SW480 (cell line): ENCODE measurements around the gene RBM34.
"Not testable (repeated sequence)": the region's sequence is repeated elsewhere in the genome, so short reads cannot be mapped to it uniquely, and the experiment has no call there.

Experiments
- DNase-seq: peaks from one replicate; pipeline ENCODE4 v3.0.0-alpha.2; 2016; ENCODE audit warnings: low spot score

Gene RBM34, protein sequence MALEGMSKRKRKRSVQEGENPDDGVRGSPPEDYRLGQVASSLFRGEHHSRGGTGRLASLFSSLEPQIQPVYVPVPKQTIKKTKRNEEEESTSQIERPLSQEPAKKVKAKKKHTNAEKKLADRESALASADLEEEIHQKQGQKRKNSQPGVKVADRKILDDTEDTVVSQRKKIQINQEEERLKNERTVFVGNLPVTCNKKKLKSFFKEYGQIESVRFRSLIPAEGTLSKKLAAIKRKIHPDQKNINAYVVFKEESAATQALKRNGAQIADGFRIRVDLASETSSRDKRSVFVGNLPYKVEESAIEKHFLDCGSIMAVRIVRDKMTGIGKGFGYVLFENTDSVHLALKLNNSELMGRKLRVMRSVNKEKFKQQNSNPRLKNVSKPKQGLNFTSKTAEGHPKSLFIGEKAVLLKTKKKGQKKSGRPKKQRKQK

DNA sequence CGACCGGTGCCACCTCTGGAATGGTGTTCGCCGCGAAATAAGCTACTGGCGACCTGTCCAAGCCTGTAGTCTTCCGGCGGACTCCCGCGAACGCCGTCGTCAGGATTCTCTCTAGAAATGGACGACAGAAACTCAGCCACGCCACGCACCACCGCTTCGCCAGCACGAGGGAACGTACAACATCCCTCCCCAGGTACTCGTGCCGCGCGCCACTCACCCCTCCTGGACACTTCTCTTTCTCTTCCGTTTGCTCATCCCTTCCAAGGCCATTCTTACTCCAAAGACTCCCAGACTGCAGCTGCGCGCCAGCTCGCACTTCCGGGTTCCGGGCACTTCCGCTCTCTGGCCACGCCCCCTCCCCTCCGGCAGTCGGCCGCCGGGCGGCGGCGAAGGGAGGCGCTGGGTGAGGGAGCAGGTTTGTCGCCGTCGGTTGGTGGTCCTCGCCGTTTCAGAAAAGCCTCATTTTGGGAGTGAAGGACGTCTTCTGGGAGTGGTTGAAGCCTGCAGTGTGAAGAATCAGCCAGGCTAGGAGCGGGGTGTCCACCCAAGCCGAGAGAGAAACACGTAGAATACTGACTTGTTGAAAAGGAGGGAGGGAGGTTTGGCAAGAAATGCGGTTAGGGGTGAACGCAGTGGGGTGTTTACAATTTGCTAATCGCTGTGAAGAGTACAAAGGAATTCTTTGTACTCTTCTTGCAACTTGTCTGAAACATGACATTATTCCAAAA, at the start of gene RBM34:
TSS of gene RBM34 (minus strand) at position 294 of the 728 bp plus-strand sequence. CDS start at position 270, 24 bp downstream.
- DNase-seq: peak; percentile 92

DNA sequence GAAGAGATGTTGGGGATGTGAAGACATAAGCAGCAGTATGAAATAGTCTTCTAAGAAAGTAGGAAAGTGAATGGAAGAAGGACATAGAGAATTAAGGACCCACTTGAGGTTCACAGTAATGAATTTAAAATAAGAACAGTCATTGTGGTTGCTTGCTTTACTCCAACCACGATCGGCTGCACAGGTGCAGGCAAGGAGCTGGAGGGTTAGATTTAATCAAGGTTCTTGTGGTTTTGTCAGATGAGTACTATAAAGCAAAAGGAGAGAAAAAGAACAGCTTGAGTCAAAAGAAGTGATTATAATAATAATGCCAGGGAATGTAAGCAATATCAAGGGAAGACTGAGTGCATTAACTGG, 46.1 kb upstream of the RBM34 start:
- no peak for DNase-seq

DNA sequence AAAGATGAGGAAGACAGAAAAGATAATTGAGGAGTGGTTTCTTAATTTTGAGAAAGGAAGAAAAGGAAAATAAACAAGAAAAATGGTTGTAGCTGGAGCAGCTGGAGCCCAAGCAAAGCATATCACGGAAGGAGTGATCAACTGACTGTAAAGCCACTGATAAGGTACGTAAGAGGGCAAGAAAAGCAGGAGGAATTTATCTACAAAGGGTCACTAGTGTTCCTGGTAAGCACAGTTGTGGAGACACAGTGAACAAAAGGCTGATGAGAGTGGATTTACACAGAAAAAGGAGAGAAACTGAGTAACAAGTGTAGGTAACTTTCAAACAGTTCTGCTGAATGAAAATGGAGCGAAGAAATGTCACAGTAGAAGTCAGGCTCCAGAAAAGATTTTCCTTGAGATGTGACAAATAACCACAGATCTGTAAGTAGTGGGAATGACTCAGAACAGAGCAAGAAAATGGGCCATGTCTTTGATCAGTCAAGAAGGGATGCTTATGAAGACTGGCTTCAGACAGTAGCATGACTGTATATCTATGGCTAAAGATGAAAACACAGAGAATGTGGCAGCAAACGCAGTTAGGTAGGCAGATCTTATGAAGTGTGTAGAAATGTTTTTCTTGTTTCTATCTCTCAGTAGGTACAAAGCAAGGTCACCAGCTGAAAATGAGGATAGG, 45.6 kb upstream of the RBM34 start:
- peak; percentile 17 for DNase-seq

DNA sequence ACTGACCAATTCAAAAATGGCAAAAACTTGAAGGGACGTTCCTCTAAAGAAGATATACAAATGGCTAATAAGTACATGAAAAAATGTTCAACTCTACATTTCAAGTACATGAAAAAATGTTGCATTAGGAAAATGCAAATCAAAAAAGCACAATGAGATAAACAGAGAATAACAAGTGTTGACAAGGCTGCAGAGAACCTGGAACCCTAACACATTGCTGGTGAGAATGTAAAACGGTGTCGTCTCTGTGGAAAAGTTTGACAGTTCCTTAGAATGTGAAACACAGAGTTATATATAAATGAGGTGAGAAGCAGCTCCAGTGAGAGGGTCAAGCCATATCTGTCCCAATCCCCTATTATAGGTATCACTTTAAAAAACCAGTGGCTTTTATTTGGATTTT, 44.6 kb upstream of the RBM34 start:
- no peak for DNase-seq

DNA sequence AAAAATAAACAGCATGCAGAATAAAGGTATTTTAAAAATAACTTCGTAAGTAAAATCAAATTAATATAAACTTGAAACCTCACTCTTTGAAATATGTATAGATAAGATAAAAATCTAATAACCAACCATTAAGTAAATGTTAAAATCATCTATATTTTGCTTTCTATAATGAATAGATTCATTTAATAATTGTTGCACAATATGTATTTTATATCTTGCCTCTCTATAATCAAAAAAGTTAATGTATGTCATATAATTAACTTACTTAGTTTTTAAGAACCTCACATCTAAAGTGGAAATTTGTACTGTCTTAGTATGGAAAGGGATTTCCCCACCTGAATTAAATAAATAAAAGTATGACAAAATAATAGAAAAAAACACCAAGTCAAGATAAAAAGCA, 42.4 kb upstream of the RBM34 start:
- DNase-seq: no peak

DNA sequence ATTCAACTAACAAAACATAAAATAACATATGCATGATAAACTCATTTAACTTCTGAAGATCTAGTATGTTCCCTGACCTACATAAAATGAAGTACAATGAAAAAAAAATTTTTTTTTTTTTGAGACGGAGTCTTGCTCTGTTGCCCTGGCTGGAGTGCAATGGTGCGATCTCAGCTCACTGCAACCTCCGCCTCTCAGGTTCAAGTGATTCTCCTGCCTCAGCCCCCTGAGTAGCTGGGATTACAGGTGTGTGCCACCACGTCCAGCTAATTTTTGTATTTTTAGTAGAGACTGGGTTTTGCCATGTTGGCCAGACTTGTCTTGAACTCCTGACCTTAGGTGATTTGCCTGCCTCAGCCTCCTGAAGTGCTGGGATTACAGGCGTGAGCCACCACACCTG, 41.4 kb upstream of the RBM34 start:
- not testable (repeated sequence) for DNase-seq

DNA sequence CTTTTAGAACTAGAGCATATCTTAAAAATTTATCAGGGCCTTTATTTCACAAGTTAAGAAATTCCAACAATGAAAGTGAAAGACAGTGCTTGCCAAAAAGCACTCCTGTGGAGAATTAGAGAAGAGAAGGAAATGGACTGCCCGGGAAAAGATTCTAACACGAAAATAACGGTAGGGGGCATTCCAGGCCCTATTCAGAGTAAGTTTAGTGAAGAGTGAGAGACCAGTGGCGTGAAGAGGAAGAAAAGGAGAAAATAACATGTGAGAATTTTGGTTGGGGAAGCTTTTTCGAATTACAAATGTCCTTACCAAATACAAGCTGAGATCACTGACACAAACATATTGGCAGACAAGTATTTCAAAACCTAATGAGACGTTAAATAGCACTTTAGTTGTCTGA, 38.4 kb upstream of the RBM34 start:
- no peak for DNase-seq

DNA sequence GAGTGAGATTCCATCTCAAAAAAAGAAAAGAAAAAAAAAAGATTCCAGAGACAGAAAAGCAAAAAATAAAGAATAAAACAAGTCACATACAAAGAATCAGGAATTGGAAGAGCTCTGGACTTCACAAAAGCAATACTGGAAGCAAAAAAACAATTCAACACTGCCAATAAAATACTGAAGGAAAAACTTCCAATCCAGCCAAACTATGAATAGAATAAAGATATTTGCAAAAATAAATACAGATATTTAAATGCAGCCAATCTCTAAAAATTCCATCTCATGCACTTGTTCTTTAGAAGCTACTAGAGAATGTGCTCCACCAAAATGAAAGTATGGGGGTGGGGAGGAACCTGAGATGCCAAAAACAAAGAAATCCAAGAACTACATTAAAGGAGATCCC, 29.4 kb upstream of the RBM34 start:
- DNase-seq: no peak

DNA sequence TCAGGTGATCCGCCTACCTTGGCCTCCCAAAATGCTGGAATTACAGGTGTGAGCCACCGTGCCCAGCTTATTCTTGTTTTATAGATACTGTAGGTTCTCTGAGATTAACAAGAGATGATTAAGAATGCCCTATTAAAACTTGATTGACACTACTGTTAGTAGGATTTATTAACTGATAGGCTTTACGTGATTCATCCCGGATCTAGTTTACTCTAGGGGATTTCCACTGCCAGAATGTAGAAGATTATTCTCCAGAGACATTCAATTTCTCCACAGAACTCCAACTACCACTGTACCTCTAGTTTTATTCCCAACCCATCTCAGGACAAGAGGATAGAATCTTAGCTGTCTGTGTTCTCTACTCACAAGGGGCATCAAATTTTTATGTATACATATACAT, 26.3 kb upstream of the RBM34 start:
- no peak for DNase-seq

DNA sequence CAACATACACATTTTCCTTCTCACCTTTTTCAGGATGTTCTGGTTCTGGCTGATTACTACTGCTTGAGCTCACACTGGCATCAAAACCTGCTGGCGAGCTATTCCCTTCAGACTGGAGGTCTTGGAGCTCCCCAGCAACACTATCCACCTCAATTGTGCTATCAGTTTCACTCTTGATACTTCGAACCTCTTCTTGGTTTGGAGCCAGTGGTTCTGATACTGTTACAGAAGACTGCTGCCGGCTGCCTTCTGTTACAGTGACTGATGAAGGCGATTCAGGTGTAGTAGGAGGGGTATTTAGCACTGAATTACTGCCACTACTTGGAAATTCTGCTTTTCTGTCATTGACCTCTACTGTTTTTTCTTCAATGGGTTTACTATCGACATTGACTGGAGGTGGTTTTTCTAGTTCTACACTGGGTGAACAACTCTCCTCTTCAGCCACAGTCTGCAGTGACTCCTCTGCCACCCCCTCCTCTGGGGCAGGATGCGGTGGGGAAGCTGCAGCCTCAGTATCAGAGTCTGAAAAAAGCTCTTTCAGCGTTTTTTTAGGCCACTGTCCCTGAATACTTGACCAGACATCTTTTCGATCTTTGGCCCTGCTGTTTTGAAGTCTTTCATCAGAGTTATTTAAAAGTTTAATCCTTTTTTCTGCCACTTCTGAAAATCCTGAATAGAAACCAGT, 20.7 kb upstream of the RBM34 start:
- DNase-seq: no peak

DNA sequence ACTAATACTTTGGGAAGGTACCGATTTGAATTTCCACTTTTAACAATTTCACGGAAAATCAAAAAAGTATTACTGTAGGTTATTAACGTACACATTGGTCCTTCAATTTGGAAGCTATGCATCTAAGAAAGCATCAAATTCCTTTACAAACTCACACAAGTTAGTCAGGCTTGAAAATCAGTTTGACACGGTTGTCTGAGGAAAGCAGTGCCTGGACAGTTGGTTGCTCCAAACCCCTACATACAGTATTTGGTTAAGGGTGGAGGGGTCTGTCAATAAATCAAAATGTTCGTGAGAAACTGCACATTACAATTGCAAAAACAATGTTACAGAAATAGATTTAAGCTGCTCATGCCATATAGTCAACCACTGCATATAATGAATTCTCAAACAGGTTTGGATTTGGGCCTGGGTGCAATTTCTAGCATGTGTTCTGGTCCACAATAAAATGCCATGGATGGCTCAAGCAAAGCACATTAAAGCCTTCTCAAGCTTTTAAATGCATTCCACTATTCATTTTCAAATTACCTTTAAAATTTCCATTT, 19.9 kb upstream of the RBM34 start:
- no peak for DNase-seq

DNA sequence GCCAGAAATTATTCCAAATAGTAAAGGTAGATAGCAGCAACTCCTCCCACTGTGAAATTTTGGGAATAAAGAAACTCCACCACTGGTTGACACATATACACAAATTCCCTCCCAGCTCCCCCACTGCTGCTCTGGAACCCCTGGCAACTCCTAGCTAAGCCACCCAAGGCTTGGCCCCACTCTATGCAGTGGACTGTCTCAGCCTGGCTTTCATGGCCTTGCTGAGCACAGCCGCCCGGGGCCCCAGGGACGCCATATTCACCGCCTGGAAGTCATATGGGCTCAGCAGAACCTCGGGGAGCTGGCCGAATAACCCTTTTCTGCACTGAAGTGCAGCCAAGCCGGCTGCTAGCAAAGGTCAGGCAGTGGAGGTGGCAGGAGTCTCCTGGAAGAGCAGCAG, 15.4 kb upstream of the RBM34 start:
- DNase-seq: no peak

DNA sequence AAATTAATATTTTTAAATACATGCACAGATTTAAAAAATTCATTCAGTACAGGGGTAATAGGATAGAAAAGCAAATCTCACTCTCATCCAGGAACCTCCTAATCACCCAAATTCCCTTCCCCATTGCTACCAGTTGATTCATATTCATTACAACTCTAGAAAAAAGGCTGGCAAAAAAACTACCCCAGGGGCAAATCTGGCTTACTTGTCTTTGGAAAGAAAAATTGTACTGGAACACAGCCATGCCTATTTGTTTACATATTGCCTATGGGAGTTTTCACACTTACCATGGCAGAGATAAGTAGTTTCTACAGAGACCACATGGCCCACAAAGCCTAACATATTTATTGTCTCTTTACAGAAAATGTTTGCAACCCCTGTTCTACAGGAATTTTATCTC, 8.9 kb upstream of the RBM34 start:
- DNase-seq: no peak

DNA sequence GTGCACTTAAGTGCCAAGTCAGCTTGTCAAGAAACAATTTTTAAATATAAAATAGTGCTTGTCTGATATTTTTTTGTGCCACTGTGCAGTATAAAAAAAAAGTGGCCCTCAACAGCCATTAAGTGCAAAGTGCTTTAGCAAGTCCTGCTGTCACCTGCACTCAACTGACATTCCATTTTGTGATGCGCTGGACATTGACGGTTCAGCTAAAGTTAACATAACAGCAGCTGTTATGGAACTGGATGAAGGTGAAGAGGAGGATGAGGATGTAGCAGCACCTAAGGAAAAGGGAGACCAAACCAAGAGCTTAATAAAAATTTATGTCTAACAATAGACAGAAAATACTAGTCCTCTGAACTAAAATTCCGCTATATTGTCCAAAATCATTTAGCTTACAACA, 7.3 kb upstream of the RBM34 start:
- no peak for DNase-seq

DNA sequence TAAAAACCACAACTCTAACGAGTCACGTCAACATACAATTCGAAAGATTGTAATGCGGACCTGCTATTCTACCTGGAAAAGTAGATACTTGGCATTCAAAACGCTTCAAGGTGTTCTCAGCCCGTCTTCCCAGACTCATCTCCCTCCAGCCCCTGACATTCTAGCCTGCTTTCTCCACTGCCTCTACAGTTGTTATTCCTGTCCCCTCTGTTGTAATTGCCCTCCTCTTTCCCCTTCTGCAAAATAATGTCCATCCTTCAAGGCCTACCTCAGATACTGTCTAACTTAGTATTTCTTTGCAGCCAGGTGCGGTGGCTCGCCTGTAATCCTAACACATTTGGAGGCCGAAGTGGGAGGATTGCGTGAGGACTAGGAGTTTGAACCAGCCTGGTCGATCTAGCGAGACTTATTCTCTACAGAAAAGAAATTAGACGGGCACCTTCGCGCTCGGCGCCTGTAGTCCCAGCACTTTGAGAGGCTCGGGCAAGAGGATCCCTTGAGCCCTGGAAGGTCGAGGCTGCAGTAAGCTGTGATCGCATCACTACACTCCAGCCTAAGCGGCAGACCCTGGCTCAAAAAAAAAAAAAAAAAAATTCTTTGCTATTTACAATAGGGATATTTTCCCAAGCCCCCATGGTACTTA, 756 bp upstream of the RBM34 start:
- DNase-seq: no peak

DNA sequence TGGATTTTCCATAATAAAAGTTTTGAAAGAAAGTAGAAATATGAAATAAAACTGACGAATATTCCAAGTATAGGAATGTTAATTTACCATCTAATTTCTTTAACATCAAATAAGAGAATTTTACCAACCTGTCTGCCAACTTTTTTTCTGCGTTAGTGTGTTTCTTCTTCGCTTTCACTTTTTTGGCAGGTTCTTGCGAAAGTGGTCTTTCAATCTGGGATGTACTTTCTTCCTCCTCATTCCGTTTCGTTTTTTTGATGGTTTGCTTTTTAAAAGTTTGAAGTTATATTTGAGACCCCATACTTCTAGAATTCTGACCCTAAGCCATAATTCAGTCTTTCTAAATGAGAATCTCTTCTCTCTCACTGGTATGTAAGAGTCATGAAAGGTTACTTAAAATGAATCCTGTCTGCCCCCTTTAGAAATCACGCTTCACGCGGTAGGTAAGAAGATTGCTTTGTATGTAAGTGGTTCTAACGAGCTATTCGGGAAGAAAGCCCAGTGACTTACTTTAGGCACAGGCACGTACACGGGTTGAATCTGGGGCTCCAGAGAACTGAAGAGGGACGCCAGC, 580 bp downstream of the RBM34 start:
- DNase-seq: no peak

DNA sequence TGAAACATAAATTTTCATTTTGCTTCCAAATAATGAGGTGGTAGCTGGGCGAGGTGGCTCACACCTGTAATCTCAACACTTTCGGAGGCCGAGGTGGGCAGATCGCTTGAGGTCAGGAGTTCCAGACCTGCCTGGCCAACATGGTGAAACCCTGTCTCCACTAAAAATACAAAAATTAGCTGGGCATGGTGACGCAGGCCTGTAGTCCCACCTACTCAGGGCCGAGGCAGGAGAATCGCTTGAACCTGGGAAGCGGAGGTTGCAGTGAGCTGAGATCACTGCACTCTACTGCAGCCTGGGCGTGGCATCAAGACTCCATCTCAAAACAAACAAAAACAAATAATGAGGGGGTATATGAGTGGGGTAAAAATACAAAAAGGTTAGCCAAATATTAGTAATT, 1.1 kb downstream of the RBM34 start:
- not testable (repeated sequence) for DNase-seq

DNA sequence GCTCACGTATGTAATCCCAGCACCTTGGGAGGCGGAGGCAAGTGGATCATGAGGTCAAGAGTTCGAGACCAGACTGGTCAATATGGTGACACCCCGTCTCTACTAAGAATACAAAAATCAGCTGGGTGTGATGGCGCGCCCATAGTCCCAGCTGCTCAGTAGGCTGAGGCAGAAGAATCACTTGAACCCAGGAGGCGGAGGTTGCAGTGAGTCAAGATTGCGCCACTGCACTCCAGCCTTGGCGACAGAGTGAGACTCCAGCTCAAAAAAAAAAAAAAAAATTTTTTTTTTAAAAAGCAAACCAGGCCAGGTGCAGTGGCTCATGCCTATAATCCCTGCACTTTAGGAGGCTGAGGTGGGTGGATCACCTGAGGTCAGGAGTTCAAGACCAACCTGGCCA, 1.8 kb downstream of the RBM34 start:
- DNase-seq: not testable (repeated sequence)

DNA sequence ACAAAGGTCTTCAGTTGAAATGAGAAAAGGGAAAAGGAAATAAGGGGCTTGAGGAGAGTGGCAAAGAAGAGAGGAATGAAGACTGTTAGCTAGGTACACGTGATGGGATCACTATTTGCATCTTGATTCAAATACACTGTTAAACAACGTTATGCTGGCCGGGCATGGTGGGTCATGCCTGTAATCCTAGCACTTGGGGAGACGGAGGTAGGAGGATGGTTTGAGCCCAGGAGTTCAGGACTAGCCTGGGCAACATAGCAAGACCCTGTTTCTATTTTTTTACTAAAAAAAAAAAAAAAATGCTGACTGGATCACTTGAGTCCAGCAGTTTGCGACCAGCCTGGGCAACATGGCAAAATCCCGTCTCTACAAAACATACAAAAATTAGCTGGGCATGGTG, 2.4 kb downstream of the RBM34 start:
- DNase-seq: no peak

DNA sequence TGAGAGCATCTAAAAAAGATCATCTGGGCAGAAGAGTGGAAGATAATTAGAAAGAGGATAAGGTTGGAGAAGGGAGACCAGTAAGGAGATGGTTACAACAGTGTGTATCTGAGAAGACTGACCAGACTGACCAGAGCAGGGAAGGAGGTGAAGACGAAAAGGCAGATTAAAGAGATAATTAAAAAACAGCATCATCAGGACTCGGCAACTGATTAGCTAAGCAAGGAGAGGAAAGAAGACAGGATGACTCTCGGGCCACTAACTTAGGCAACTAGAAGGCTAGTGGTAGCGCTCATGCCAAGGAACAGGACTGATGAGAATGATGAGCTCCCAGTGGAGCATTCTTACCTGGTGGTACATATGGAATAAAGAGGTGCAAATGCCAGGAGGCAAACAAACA, 3.9 kb downstream of the RBM34 start:
- DNase-seq: no peak

DNA sequence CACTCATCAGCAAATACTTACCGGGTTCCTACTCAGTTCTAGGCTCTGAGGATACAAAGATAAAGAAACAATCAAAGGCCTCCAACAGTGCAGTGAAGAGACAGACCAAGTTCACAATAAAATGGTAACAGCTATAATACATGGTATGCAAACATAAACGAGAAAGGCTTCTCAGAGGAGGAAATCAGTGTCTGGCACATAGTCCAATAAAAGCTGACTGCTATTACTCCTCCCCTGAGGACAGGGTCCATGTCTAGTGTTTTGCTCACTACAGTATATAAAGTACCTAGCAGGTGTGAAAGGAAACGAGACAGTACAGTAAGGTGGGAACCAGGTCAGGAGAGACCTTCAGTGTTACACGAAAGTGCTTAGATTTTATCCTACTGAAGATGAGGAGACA, 4.3 kb downstream of the RBM34 start:
- no peak for DNase-seq
